Pancreas (tissue), 10 donors: Measurements from ENCODE around the gene PLA2G4E. TPM values are rescaled to one million over a fixed set of nuclear protein-coding genes. Genes with fewer than 3 reads are reported as not detected.

Experiments
- ATAC-seq, 4 donors: fragments of 200-7000 bp; cut with Tn5 transposase; one replicate each; pipeline versions ENCODE4 v1.8.0 to v1.9.1; 2020; ENCODE audit warnings: mild to moderate bottlenecking in 4 of 4, moderate library complexity in 4 of 4
- DNase-seq, 6 donors: peaks; one replicate each; pipeline ENCODE4 v3.0.0-alpha.2; 2020
- FAIRE-seq: peaks from 2 replicates; lab custom pipeline; 2012; peaks lifted over from hg19 to GRCh38; lab: Jason Lieb, UNC
- H3K27ac ChIP-seq, 4 donors: fragments of 200-600 bp; sonication (generic); 1 replicate in 3 of 4; 2 replicates in 1 of 4; pipeline versions ENCODE4 v1.5.0 to v1.8.0; 2020
- H3K27me3 ChIP-seq, 4 donors: fragments of 200-600 bp; one replicate each; pipeline ENCODE4 v1.8.0; 2021
- H3K36me3 ChIP-seq, 3 donors: fragments of 200-600 bp; sonication (generic) in 1 of 3; one replicate each; pipeline versions ENCODE4 v1.5.0 to v1.8.0; 2020 to 2021
- H3K4me1 ChIP-seq, 3 donors: fragments of 200-600 bp; one replicate each; pipeline ENCODE4 v1.8.0; 2021
- H3K4me3 ChIP-seq, 4 donors: fragments of 200-600 bp; sonication (generic) in 2 of 4; one replicate each; pipeline versions ENCODE4 v1.5.0 to v1.8.0; 2020 to 2021
- H3K9me3 ChIP-seq, 4 donors: fragments of 200-600 bp; one replicate each; pipeline ENCODE4 v1.8.0; 2021
- WGBS, 2 donors: extraction: QIAGEN DNeasy Blood & Tissue Kit; methylation state at CpG; one replicate each; pipeline ENCODE4 v1.1.7; 2013; 5-methylcytosine and 5-hydroxymethylcytosine counted together
- intact Hi-C, 3 donors: fragments of 100-400 bp; cut with DNase I; formaldehyde crosslinking; loops; one replicate each; pipeline versions ENCODE4 v1.11.1 to v1.14.2; 2022
- polyA plus RNA-seq, 2 donors: library from polyadenylated mRNA; stranded (reverse); fragments of 200-250 nt; gene quantifications; one replicate each; pipeline ENCODE4 v1.2.3, GENCODE V29; 2013
- total RNA-seq, 6 donors: library from RNA; stranded (reverse); fragmentation: NEBNext Ultra II Directional in 4 of 6; extraction: Animal tissue kit (Norgen Biotek cat#: 25700) in 4 of 6; gene quantifications; one replicate each; pipeline versions ENCODE4 v1.2.1 to v1.2.4, GENCODE V29; 2021 to 2023
- TF ChIP-seq, protein P1 (sequence below), 4 donors: fragments of 200-600 bp; sonication (generic) in 3 of 4; IDR thresholded peaks; one replicate each; pipeline versions ENCODE4 v1.5.0 to v1.8.0; 2021; ENCODE audit warnings: antibody characterized with exemption in 4 of 4
- donor health status: healthy with polysubstance abuse.
- donor health status: DM: no; HTN: no; CAD: no; lungs with moderate emphysema.
- donor health status: DM: no; HTN: no; CAD: no.
- donor health status: control.
- donor health status: control.
- donor health status: Bipolar disorder and iron deficiency.
- donor health status: DM: yes; HTN: yes; CAD: no.
- donor health status: DM: no; HTN: no; CAD: no.
- donor health status: DM: no; HTN: no; CAD: no.
- donor health status: DM: yes; HTN: yes; CAD: no.

The PLA2G4E gene
- total and polyA plus RNA-seq, 8 donors = 0.05 to 0.06 TPM; not detected in 6

DNA sequence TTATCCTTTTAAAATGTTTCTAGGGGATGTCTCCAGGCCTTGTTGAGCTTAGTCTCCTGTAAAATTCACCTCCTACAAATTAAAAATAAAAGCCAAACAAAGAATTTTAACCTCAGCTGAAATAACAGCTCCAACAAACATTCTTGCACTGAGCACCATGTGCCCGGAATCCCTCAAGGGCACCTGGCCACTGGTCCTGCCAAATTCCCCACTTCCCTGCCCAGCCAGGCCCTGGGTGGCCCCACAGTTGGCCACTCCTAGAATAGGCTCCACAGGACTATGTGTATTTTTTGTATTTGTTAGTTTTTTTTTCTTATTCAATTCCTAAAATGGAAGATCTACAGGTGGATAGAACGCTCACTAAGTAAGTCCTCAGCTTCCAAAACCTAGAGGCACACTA lies 33.1 kb upstream of the PLA2G4E start:
- TF ChIP-seq, protein P1, sequence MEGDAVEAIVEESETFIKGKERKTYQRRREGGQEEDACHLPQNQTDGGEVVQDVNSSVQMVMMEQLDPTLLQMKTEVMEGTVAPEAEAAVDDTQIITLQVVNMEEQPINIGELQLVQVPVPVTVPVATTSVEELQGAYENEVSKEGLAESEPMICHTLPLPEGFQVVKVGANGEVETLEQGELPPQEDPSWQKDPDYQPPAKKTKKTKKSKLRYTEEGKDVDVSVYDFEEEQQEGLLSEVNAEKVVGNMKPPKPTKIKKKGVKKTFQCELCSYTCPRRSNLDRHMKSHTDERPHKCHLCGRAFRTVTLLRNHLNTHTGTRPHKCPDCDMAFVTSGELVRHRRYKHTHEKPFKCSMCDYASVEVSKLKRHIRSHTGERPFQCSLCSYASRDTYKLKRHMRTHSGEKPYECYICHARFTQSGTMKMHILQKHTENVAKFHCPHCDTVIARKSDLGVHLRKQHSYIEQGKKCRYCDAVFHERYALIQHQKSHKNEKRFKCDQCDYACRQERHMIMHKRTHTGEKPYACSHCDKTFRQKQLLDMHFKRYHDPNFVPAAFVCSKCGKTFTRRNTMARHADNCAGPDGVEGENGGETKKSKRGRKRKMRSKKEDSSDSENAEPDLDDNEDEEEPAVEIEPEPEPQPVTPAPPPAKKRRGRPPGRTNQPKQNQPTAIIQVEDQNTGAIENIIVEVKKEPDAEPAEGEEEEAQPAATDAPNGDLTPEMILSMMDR (IDR thresholded peaks at IDR 0.05) = no peak
- H3K27ac ChIP-seq = peak overlapping the region; percentile 41 to 74 (median 60)
- H3K27me3 ChIP-seq = no peaks in the 10 kb centered on the region
- FAIRE-seq (no peak), ATAC-seq (peak; percentile 72 to 86 (median 78)), DNase-seq (peak; percentile 75 to 87 (median 81))
- no peaks in the 10 kb centered on the region for H3K9me3 ChIP-seq
- WGBS, 2 donors = 24 to 26% methylated on average over 2 of the region's 2 CpGs
- no peak overlapping the region for H3K4me3 ChIP-seq
- no peaks in the 10 kb centered on the region for H3K36me3 ChIP-seq
- H3K4me1 ChIP-seq = peaks cover 18 to 25% (median 23%) of the 10 kb centered on the region in 3 donors
- intact Hi-C loops = no loop called here

DNA sequence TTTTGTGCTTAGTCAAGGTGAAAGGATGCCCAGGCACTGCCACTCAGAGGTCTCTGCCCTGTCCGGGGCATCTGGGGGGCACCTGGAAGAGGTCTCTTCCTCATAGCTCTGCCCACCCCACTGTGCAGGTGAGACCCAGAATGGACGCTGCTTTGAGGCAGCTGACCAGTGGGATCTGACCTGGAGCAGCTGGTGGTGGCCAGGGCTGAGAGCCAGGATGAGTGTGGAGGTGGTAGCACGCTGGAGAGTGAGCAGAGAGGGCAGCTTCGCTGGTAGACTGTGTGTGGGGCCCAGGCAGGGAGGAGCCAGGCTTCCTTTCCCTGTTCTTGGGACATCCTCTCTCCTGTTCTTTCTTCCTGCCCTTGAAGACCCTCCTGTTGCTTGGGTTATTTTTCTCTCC lies 32.2 kb upstream of the PLA2G4E start:
- H3K4me1 ChIP-seq = peaks cover 18 to 23% (median 23%) of the 10 kb centered on the region in 3 donors
- H3K4me3 ChIP-seq = no peak overlapping the region
- DNase-seq (peak in 3 of 6 donors; percentile 8 to 49 (median 32)), FAIRE-seq (no peak), ATAC-seq (peak in 3 of 4 donors; percentile 16 to 42 (median 40))
- 27 to 38% methylated on average over 4 of the region's 4 CpGs for WGBS, 2 donors
- no peaks in the 10 kb centered on the region for H3K9me3 ChIP-seq
- no peaks in the 10 kb centered on the region for H3K36me3 ChIP-seq
- TF ChIP-seq, protein P1 (IDR thresholded peaks at IDR 0.05) = no peak
- H3K27me3 ChIP-seq = no peaks in the 10 kb centered on the region
- intact Hi-C loops = no loop called here
- peak overlapping the region; percentile 41 to 74 (median 60) for H3K27ac ChIP-seq

DNA sequence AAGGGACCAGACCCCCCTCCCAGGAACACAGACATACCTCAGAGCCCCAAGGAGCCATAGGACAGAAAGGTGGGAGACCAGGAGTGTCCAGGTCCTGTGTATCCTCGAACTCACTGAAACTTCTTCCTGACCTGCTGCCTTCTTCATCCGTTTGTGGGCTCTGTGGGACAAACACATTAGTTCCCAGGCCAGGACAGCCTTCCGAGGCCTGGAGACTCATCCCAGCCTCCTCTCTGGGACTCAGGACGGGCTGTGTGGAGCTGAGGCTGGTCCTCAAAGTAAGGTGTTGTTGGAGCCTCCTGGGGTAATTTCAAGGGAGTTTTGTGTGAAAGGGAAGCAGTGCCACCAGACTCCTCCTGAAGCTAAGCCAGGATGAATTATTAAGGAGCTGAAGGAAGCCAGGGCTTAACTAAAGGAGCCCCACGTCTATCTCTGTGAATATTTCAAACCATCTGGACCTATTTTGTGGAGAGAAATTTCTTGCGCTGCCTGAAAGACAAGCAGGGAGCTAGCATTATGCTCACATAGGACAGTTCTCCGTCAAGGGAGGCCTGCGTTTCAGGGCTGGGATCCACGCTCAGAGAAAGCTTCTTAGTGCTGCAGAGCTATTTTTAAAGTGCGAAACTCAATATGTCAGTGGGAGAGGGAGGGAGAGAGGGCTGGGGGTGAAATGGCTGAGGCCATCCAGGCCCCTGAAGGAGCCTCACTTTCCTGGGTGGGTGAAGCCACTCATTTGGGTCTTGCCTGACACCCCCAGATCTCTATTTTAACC lies 29.8 kb upstream of the PLA2G4E start:
- no peak overlapping the region for H3K4me3 ChIP-seq
- FAIRE-seq (no peak), DNase-seq (no peak), ATAC-seq (no peak)
- intact Hi-C loops = no loop called here
- no peaks in the 10 kb centered on the region for H3K27me3 ChIP-seq
- no peak overlapping the region for H3K27ac ChIP-seq
- H3K4me1 ChIP-seq = peaks cover 19 to 28% (median 23%) of the 10 kb centered on the region in 3 donors
- 88 to 91% methylated on average over 10 of the region's 10 CpGs for whole genome bisulfite sequencing, 2 donors
- H3K9me3 ChIP-seq = no peaks in the 10 kb centered on the region
- H3K36me3 ChIP-seq = no peaks in the 10 kb centered on the region
- TF ChIP-seq, protein P1 (IDR thresholded peaks at IDR 0.05) = no peak

DNA sequence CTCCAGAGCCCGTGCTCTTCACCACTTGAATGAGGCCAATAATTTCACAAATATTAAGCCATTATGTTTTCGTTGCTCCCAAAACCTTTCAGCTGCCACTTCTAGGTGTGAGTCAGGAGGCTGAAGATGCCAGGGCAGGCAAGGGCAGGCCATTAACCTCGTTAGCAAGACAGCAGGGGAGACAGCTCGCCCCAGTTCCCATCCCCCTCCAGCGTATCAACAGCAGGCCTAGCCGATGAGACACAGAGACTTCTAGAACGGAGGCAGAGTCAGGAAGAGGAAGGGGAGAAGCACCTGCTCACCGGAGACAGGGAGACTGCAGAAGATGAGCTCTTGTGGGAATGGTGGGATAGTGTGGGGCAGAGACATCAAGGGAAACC lies 28.0 kb upstream of the PLA2G4E start:
- ATAC-seq = no peak

More for the DNA sequence above, 28.0 kb upstream of the PLA2G4E start:
- no peaks in the 10 kb centered on the region for H3K27me3 ChIP-seq
- no peak for DNase-seq
- no peak overlapping the region for H3K27ac ChIP-seq
- no peak for FAIRE-seq
- no peaks in the 10 kb centered on the region for H3K36me3 ChIP-seq
- TF ChIP-seq, protein P1 (IDR thresholded peaks at IDR 0.05) = no peak
- H3K4me3 ChIP-seq = no peak overlapping the region
- H3K4me1 ChIP-seq = peaks cover 16 to 22% (median 19%) of the 10 kb centered on the region in 3 donors
- no peaks in the 10 kb centered on the region for H3K9me3 ChIP-seq
- 88 to 92% methylated on average over 8 of the region's 8 CpGs for WGBS, 2 donors
- intact Hi-C loops = no loop called here
